HG02938 (cell line): ENCODE measurements around the gene RAB7B.
"Not testable (repeated sequence)": the region's sequence is repeated elsewhere in the genome, so short reads cannot be mapped to it uniquely, and the experiment has no call there.

Experiments used
- ATAC-seq: cut with Tn5 transposase; IDR thresholded peaks from one replicate; pipeline ENCODE4 v1.9.1; 2021; ENCODE audit warnings: mild to moderate bottlenecking, moderate library complexity; ENCODE audit not compliant: unreplicated experiment

RAB7B gene

GRCh38 chr1:206002871-206003801, at the start of gene RAB7B:
Gene RAB7B, minus strand, starts transcription at chr1:206003395. Its CDS starts 9,260 bp downstream, at chr1:205994135.
- no peak for ATAC-seq

GRCh38 chr1:206052231-206052865, 49.2 kb upstream of the RAB7B start:
- not testable (repeated sequence) for ATAC-seq

- peak; percentile 71 for ATAC-seq
Observed at GRCh38 chr1:206050655-206051235, 47.5 kb upstream of the RAB7B start.

GRCh38 chr1:206049919-206050600, 46.9 kb upstream of the RAB7B start:
- no peak for ATAC-seq

GRCh38 chr1:206049293-206049692, 46.1 kb upstream of the RAB7B start:
- ATAC-seq: peak; percentile 43

- no peak for ATAC-seq
Observed at GRCh38 chr1:206048582-206048981, 45.4 kb upstream of the RAB7B start.

- ATAC-seq: no peak
Observed at GRCh38 chr1:206047271-206047670, 44.1 kb upstream of the RAB7B start.

GRCh38 chr1:206041640-206042039, 38.4 kb upstream of the RAB7B start:
- no peak for ATAC-seq

- no peak for ATAC-seq
Observed at GRCh38 chr1:206040328-206040727, 37.1 kb upstream of the RAB7B start.

- ATAC-seq: no peak
Observed at GRCh38 chr1:206039046-206039973, 36.1 kb upstream of the RAB7B start.

GRCh38 chr1:206037581-206037980, 34.4 kb upstream of the RAB7B start:
- ATAC-seq: no peak

GRCh38 chr1:206036663-206037455, 33.7 kb upstream of the RAB7B start:
- no peak for ATAC-seq

- ATAC-seq: no peak
Observed at GRCh38 chr1:206035027-206035426, 31.8 kb upstream of the RAB7B start.

- no peak for ATAC-seq
Observed at GRCh38 chr1:206032380-206033140, 29.4 kb upstream of the RAB7B start.

- ATAC-seq: no peak
Observed at GRCh38 chr1:206030714-206031113, 27.5 kb upstream of the RAB7B start.

- no peak for ATAC-seq
Observed at GRCh38 chr1:206030191-206030590, 27.0 kb upstream of the RAB7B start.

GRCh38 chr1:206029484-206029883, 26.3 kb upstream of the RAB7B start:
- no peak for ATAC-seq

GRCh38 chr1:206025283-206025820, 22.2 kb upstream of the RAB7B start:
- no peak for ATAC-seq
